Measurements from ENCODE around the gene CDV3.

DNA sequence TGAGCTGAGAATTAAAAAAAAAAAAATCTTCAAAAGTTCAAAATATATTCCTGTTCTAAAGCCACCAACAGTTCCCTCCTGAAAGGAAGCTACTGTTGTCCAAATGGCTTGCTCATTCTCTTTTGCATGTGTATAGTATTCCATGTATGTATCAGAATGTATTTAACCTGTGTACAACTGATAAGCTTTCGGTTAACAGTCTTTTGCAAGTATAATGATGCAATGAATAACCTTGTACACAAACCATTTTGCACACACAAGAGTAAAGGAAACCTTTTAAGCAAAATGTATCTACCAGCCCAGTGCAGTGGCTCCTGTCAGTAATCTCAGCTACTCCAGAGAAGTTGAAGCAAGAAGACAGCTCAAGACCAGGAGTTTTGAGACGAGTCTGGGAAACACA is 55.7 kb downstream of the CDV3 start:
- TF ChIP-seq, protein P1, sequence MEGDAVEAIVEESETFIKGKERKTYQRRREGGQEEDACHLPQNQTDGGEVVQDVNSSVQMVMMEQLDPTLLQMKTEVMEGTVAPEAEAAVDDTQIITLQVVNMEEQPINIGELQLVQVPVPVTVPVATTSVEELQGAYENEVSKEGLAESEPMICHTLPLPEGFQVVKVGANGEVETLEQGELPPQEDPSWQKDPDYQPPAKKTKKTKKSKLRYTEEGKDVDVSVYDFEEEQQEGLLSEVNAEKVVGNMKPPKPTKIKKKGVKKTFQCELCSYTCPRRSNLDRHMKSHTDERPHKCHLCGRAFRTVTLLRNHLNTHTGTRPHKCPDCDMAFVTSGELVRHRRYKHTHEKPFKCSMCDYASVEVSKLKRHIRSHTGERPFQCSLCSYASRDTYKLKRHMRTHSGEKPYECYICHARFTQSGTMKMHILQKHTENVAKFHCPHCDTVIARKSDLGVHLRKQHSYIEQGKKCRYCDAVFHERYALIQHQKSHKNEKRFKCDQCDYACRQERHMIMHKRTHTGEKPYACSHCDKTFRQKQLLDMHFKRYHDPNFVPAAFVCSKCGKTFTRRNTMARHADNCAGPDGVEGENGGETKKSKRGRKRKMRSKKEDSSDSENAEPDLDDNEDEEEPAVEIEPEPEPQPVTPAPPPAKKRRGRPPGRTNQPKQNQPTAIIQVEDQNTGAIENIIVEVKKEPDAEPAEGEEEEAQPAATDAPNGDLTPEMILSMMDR (IDR thresholded peaks at IDR 0.05 in 4 of 5, conservative IDR thresholded peaks at IDR 0.05 in 1 of 5): no peak
- no peak for TF ChIP-seq POLR2A (IDR thresholded peaks at IDR 0.05)

Data from gastrocnemius medialis (tissue), 4 donors.